Epidermal melanocyte (primary cell): Measurements from ENCODE around the gene SEC16A.

Experiments
- DNase-seq: peaks from one replicate; pipeline ENCODE4 v3.0.0; 2011; ENCODE audit warnings: low spot score; ENCODE audit not compliant: insufficient read length

SEC16A gene

GRCh38 chr9:136517950-136518349 is 35.1 kb upstream of the SEC16A start:
- no peak for DNase-seq

DNA sequence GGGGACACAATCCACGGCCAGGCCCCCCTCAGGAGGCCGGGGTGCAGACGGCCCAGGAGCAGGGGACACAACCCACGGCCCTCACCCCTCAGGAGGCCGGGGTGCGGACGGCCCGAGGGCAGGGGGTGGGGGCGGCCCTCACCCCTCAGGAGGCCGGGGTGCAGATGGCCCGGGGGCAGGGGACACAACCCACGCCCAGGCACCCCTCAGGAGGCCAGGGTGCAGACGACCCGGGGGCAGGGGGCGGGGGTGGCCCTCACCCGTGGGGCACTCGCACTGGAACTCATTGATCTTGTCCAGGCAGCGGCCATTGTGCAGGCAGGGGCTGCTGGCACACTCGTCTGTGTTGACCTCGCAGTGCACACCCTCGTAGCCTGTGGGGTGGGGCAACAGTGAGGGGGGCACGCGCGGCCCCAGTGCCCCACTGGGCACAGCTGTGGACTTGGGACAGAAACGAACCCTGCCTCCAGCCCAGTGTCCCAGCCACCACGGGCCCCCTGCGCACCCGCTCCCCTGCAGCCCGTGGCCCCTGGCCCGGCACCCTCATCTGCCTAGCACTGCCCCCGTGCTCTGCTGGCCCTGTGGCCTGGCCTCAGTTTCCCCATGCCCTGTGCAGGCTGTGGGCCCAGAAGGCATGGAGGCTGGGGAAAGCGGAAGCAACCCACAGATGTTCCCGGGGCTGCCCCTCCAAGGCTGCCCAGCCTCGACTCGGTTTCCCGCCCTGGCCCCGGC is 34.3 kb upstream of the SEC16A start:
- no peak for DNase-seq

GRCh38 chr9:136516191-136516654 is 33.4 kb upstream of the SEC16A start:
- no peak for DNase-seq

DNA sequence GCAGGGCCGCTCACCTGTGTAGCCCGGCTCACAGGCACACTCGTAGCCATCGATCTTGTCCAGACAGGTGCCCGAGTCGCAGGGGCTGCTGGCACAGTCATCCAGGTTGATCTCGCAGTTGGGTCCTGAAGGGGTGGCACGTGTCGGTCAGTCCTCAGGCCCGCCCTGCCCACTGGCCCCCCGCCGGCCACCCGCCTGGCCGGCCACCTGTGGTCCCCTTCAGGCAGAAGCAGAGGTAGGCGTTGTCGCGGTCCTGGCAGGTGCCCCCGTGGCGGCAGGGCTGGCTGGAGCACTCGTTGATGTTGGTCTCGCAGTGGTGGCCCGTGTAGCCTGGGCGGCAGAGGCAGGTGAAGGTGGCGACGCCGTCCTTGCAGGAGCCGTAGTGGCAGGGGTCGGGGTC is 32.4 kb upstream of the SEC16A start:
- no peak for DNase-seq

DNA sequence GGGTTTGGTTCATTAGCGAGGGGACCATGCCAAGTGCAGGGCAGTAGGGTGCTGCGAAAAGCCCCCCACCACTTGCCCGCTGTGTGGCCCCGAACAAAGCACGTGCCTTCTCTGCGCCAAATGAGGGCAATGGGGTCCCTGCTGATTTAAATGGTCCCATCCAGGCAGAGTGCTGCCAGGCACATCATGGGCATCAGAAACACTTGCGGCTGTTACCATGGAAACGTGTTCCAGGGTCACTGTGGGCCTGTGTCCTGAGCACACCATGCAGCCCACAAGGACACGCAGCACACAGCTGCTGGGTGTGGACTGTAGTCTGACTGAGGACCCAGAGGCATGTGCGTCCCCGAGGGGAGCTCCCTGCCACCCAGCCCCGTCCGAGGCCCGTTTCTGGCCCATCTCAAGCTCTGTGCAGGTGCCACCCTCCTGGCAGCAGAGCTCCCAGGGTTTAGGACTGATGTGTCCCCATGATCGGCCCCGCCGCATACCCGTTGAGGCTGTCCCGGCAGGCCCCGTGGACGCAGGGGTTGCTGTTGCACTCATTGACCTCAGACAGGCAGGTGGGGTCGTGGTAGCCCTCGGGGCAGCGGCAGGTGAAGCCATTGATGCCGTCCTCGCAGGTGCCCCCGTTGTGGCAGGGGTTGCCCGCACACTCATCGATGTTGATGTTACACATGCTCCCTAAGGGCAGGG is 31.3 kb upstream of the SEC16A start:
- no peak for DNase-seq

DNA sequence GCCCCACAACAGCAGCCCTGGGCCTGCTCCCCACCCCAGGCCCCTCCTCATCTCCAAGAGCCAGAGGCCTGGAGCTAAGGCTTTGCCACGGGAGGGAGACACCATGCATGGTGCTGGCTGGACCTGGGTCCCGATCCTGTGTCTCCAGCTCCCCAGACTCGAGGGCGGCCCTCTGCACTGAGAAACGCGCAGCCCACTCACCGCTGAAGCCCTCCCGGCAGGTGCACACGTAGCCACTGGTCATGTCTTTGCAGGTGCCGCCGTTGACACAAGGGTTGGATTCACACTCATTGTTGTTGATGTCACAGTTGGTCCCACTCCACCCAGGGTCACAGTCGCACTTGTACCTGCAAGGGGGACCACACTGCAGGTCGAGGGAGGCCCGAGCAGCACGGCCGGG is 30.4 kb upstream of the SEC16A start:
- DNase-seq: no peak

GRCh38 chr9:136512651-136513071 is 29.8 kb upstream of the SEC16A start:
- peak; percentile 76 for DNase-seq

- peak; percentile 99 for DNase-seq
Measured at GRCh38 chr9:136511670-136512592, 29.1 kb upstream of the SEC16A start.

DNA sequence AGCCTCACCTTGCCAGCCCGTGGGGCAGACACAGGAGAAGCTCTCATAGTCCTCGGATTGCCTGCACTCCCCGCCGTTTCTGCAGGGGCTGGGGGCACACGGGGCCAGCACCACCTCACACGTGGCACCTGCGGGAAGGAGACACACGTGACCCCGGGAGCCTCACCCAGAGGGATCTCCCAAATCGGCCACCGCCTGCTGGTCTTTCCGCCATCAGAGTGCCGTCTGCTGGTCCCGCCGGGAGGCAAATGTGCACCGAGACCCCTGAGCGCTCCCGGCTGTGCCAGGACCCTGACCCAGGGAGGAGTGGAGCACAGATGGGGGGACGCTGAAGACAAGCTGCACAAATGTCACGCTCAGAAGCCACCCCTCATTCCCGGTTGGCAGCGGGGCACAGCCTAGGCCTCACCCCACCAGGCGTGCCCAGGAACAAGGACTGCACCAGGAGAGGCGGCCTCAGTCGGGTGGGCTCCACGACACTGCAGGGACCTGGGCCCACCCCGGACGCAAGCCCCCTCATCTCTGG is 28.4 kb upstream of the SEC16A start:
- DNase-seq: no peak

GRCh38 chr9:136510561-136510960 is 27.7 kb upstream of the SEC16A start:
- DNase-seq: no peak

GRCh38 chr9:136509549-136509948 is 26.7 kb upstream of the SEC16A start:
- DNase-seq: no peak

DNA sequence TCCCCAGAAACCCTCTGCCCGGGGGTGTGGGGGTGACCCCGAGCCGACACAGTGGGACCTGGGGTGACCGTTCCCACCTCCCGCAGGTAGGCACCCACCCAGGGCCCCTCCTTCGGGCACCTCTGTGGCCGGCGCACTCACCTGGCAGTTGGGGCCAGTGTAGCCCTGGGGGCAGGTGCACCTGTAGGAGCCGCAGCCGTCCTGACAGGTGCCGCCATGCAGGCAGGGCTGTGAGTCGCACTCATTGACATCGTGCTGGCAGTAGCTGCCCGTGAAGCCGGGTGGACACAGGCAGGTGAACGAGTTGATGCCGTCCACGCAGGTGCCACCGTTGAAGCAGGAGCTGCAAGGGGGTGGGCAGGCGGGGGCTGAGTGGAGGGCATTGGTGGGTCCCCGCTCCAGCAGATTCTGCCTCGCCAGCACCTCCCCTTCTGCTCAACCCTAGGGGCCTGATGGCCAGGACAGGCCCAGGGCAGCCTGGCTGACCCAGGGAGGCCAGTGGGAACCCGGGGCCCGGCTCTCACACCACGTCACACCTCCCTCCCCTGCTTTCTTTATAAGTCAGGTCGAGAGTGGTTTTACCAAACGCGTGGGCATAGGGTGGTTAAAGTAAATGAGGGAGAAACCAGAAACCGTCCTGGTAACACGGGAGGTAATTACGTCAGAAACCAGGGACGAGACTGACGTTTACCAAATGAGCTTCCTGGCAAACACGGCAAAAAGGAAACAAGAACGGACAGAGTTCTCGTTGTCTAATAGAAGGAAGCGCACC is 26.1 kb upstream of the SEC16A start:
- DNase-seq: no peak

DNA sequence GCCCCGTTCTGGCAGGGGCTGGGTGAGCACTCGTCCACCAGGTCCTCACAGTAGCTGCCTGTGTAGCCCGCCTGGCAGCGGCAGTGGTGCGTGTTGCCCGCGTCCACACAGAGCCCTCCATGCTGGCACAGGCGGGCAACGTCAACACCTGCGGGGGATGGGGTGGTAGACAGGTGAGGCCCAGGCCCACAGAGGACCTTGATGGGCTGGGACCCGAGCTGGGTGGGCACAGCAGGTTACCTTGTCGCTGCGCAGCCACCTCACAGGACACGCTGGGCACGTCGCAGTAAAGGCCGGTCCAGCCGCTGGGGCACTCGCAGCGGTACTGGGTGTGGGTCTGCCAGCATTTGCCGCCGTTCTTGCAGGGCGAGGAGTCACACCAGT is 25.1 kb upstream of the SEC16A start:
- DNase-seq: no peak

GRCh38 chr9:136507221-136507991 is 24.6 kb upstream of the SEC16A start:
- DNase-seq: no peak

GRCh38 chr9:136506425-136506824 is 23.6 kb upstream of the SEC16A start:
- no peak for DNase-seq

DNA sequence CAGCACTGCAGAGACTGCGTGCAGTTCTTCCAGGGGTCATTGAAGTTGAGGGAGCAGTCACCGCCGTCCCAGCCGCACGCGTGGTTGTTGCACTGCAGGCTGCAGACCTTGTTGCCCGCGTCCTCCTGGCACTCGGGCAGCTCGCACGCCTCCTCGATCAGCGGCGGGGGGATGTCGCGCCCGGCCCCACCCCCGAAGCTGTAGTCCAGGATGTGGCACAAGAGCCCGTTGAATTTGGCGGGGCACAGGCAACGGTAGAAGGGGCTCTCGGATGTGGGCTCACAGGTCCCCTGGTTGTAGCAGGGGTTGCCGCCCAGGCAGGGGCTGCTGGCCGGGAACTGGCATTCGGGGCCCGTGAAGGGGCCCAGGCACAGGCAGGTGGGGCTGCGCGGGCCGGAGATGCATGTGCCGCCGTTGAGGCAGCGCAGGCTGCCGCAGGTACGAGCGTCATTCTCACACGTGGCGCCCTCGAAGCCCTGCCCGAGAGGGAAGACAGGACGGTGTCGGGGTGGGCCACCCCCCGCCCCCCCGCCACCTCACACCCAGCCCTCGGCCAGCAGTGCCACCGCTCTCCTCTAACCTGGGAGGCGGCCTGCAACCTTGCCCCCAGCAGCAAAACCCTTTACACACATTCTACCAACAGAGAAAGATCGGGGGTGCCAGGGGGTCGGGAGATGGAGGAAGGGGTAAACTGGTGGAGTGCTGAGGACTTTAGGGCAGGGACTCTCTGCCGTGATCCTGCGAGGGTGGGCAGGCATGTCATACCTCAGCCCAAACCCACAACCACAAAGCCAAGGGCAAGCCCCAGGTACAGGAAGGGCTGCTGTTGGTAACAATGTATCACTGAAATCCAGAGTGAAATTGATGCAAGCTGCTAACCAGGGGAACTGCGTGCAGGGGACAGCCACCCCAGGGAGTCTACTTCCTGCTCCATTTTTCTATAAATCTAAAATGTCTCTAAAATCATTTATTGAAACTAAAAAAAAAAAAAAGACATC is 22.9 kb upstream of the SEC16A start:
- DNase-seq: no peak

DNA sequence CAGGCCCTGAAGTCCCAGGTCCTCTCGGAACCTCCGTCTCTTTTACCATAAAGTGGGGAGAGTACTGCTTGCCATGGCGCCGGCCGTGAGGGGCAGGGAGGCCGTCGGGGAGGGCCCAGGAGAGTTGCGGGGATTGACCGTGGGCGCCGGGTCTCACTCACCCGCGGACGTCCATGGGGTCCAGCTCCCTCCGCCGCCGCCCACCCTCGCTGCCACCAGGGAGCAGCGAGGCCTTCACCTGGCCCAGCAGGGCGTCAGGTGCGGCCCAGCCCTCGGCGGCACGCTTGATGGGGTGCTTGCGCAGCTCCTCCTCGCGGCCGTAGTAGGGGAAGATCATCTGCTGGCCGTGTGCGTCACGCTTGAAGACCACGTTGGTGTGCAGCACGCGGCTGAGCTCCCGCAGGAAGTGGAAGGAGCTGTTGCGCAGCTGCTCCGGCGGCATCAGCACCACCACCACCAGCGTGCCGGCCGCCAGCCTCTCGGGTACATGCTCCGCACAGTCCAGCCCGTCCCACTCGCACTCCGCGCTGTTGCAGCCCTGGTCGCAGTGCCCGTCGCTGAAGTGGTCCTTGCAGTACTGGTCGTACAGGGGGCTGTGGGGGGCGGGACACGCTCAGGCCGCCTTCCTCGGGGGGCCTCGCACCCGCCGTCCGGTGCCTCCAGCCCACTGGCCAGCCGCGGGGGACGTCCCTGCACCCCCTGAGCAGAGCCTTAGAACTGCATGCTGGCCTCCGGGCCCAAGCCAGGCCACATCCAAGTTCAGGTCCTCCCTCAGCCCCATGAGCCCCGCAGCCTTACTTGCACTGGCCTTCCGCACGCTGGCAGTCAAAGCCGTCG is 21.9 kb upstream of the SEC16A start:
- DNase-seq: no peak

DNA sequence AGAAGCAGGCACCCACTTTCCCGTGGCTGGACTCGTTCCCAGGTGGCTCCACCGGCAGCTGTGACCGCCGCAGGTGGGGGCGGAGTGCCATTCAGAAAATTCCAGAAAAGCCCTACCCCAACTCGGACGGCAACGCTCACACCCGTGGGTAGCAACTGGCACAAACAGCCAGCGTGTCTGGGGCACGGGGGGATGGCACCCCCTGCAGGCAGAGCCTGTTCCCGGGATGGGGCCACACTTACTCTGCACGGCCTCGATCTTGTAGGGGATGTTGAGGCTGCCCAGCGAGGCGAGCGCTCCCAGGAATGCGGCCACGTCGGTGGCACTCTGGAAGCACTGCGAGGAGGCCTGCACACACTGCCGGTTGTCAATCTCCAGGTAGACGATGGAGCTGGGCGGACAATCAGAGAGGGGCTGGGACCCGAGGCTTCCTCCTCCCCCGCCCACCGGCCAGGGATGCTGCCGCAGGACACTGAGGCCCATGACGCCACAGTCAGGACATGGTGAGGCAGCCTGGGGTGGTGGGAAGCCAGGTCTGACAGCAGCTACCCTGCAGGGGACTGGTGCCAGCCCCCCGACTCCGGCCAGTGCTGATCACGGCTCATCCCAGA is 20.2 kb upstream of the SEC16A start:
- no peak for DNase-seq
